ENCODE measurements around the gene PRSS35. TPM values are rescaled to one million over a fixed set of nuclear protein-coding genes. Genes with fewer than 3 reads are reported as not detected.

PRSS35 gene
- total and polyA plus RNA-seq, 2 donors (not counting 1 experiment from before 2014, with no cell fraction given): not detected

DNA sequence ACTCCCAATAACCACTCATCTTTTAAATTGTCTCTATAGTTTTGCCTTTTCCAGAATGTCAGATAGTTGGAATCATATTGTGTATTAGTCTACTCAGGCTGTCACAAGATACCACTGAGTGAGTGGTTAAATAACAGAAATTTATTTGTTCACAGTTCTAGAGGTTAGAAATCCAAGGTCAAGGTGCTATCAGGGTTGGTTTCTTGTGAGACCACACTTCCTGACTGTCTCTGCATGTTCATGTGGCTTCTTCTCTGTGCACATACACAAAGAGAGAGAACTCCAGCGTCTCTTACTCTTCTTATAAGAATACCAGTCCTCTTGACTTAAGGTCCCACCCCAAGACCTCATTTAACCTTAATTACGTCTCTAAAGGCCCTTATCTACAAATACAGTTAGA is 23.9 kb upstream of the PRSS35 start:
- CTCF ChIA-PET: no interaction called here
- no peak overlapping the region for H3K27ac ChIP-seq (ENCODE audit: low read length in 2 of 2)
- POLR2A ChIA-PET: no interaction called here
- H3K4me1 ChIP-seq (ENCODE audit: control insufficient read depth in 2 of 2, insufficient read depth in 2 of 2, low read length in 2 of 2): no peaks in the 10 kb centered on the region
- TF ChIP-seq, protein P1, sequence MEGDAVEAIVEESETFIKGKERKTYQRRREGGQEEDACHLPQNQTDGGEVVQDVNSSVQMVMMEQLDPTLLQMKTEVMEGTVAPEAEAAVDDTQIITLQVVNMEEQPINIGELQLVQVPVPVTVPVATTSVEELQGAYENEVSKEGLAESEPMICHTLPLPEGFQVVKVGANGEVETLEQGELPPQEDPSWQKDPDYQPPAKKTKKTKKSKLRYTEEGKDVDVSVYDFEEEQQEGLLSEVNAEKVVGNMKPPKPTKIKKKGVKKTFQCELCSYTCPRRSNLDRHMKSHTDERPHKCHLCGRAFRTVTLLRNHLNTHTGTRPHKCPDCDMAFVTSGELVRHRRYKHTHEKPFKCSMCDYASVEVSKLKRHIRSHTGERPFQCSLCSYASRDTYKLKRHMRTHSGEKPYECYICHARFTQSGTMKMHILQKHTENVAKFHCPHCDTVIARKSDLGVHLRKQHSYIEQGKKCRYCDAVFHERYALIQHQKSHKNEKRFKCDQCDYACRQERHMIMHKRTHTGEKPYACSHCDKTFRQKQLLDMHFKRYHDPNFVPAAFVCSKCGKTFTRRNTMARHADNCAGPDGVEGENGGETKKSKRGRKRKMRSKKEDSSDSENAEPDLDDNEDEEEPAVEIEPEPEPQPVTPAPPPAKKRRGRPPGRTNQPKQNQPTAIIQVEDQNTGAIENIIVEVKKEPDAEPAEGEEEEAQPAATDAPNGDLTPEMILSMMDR (IDR thresholded peaks at IDR 0.05): no peak
- TF ChIP-seq EZH2 (IDR thresholded peaks at IDR 0.05; ENCODE audit: borderline replicate concordance, insufficient read depth, low read depth, low read length, poor library complexity, severe bottlenecking): no peak
- no peak overlapping the region for H3K27ac Mint-ChIP-seq
- H2AFZ ChIP-seq (ENCODE audit: insufficient read depth, low read depth, low read length, poor library complexity, severe bottlenecking): no peak overlapping the region
- H3K4me2 ChIP-seq (replicated peaks; ENCODE audit: low read depth, low read length, poor library complexity, severe bottlenecking): no peak overlapping the region
- no peak overlapping the region for H3K4me3 Mint-ChIP-seq
- H3K27me3 ChIP-seq (replicated peaks in 1 of 4; ENCODE audit: control extremely low read depth in 1 of 4, control insufficient read depth in 3 of 4, insufficient read depth in 4 of 4, low read length in 3 of 4): no peaks in the 10 kb centered on the region
- no peaks in the 10 kb centered on the region for H3K36me3 ChIP-seq (replicated peaks in 1 of 2; ENCODE audit: control extremely low read depth in 1 of 2, control insufficient read depth in 1 of 2, extremely low read depth in 1 of 2, insufficient read depth in 2 of 2, low read length in 1 of 2)
- peaks cover 0 to 3% (median 0%) of the 10 kb centered on the region in 3 donors for H3K9me3 ChIP-seq (ENCODE audit: control extremely low read depth in 1 of 3, control insufficient read depth in 2 of 3, insufficient read depth in 1 of 3, low read length in 2 of 3)
- H3K4me1 Mint-ChIP-seq: no peaks in the 10 kb centered on the region
- H3K9ac ChIP-seq (ENCODE audit: low read length): no peak overlapping the region
- intact Hi-C loops (cut with micrococcal nuclease): no loop called here
- no peak overlapping the region for H3K4me3 ChIP-seq (ENCODE audit: control extremely low read depth in 1 of 5, extremely low read depth in 1 of 5, insufficient read depth in 1 of 5, low read depth in 2 of 5, low read length in 4 of 5)
- no peaks in the 10 kb centered on the region for H3K27me3 Mint-ChIP-seq
- no peaks in the 10 kb centered on the region for H4K20me1 ChIP-seq (ENCODE audit: control insufficient read depth, insufficient read depth, low read length, poor library complexity, severe bottlenecking)
- no CpG with 5 or more reads among the region's 2 CpGs for WGBS (ENCODE audit: insufficient coverage)
- H3K79me2 ChIP-seq (ENCODE audit: control insufficient read depth, insufficient read depth, low read length): no peaks in the 10 kb centered on the region
- H3K9me3 Mint-ChIP-seq (ENCODE audit: insufficient read depth): peaks cover 2% of the 10 kb centered on the region
- no peak for DNase-seq
- no peak for ATAC-seq (ENCODE audit: low read depth)

DNA sequence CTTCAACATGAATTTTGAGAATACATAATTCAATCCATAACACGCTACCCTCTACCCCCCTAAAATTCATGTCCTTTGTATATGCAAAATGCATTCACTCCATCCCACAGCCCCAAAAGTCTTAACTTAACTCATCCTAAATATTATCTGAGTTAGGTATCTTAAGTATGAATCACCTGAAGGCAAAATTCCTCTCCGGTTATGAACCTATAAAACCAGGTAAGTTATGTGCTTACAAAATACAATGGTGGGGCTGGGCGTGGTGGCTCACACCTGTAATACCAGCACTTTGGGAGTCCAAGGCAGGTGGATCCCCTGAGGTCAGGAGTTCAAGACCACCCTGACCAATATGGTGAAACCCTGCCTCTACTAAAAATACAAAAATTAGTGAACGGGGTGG is 23.5 kb upstream of the PRSS35 start:
- H3K9me3 ChIP-seq (ENCODE audit: control extremely low read depth in 1 of 3, control insufficient read depth in 2 of 3, insufficient read depth in 1 of 3, low read length in 2 of 3): peaks cover 0 to 3% (median 0%) of the 10 kb centered on the region in 3 donors
- POLR2A ChIA-PET: no interaction called here
- CTCF ChIA-PET: no interaction called here
- TF ChIP-seq, protein P1 (IDR thresholded peaks at IDR 0.05): no peak
- no peak for TF ChIP-seq EZH2 (IDR thresholded peaks at IDR 0.05; ENCODE audit: borderline replicate concordance, insufficient read depth, low read depth, low read length, poor library complexity, severe bottlenecking)
- no peaks in the 10 kb centered on the region for H3K27me3 ChIP-seq (replicated peaks in 1 of 4; ENCODE audit: control extremely low read depth in 1 of 4, control insufficient read depth in 3 of 4, insufficient read depth in 4 of 4, low read length in 3 of 4)
- H3K4me3 Mint-ChIP-seq: no peak overlapping the region
- H3K4me1 ChIP-seq (ENCODE audit: control insufficient read depth in 2 of 2, insufficient read depth in 2 of 2, low read length in 2 of 2): no peaks in the 10 kb centered on the region
- intact Hi-C loops (cut with micrococcal nuclease): no loop called here
- H3K9ac ChIP-seq (ENCODE audit: low read length): no peak overlapping the region
- no peaks in the 10 kb centered on the region for H3K36me3 ChIP-seq (replicated peaks in 1 of 2; ENCODE audit: control extremely low read depth in 1 of 2, control insufficient read depth in 1 of 2, extremely low read depth in 1 of 2, insufficient read depth in 2 of 2, low read length in 1 of 2)
- H3K27ac ChIP-seq (ENCODE audit: low read length in 2 of 2): no peak overlapping the region
- H2AFZ ChIP-seq (ENCODE audit: insufficient read depth, low read depth, low read length, poor library complexity, severe bottlenecking): no peak overlapping the region
- no peak overlapping the region for H3K27ac Mint-ChIP-seq
- H4K20me1 ChIP-seq (ENCODE audit: control insufficient read depth, insufficient read depth, low read length, poor library complexity, severe bottlenecking): no peaks in the 10 kb centered on the region
- no CpG with 5 or more reads among the region's 4 CpGs for WGBS (ENCODE audit: insufficient coverage)
- H3K9me3 Mint-ChIP-seq (ENCODE audit: insufficient read depth): peaks cover 2% of the 10 kb centered on the region
- ATAC-seq (ENCODE audit: low read depth): no peak
- no peaks in the 10 kb centered on the region for H3K27me3 Mint-ChIP-seq
- no peak overlapping the region for H3K4me2 ChIP-seq (replicated peaks; ENCODE audit: low read depth, low read length, poor library complexity, severe bottlenecking)
- no peaks in the 10 kb centered on the region for H3K79me2 ChIP-seq (ENCODE audit: control insufficient read depth, insufficient read depth, low read length)
- H3K4me1 Mint-ChIP-seq: no peaks in the 10 kb centered on the region
- no peak for DNase-seq
- H3K4me3 ChIP-seq (ENCODE audit: control extremely low read depth in 1 of 5, extremely low read depth in 1 of 5, insufficient read depth in 1 of 5, low read depth in 2 of 5, low read length in 4 of 5): no peak overlapping the region
